K562 (cell line): ENCODE measurements around the gene SH3BGRL3. TPM values are rescaled to one million over a fixed set of nuclear protein-coding genes. Genes with fewer than 3 reads are reported as not detected.

Experiments used
- CBX5 ChIP-seq: IDR thresholded peaks from 2 replicates; pipeline ENCODE4 v1.6.1; 2014; ENCODE audit warnings: low read depth, borderline replicate concordance
- HBP1 ChIP-seq: fragments of 450-650 bp; formaldehyde crosslinking; IDR thresholded peaks from 2 replicates; pipeline ENCODE4 v1.4.0; 2022; ENCODE audit warnings: missing genetic modification characterization
- JUND ChIP-seq, 2 experiments: IDR thresholded peaks; 2 replicates in 1 of 2; 3 replicates in 1 of 2; pipeline ENCODE4 v1.6.1; 2011; ENCODE audit warnings: borderline replicate concordance in 2 of 2, low read depth in 2 of 2, low read length in 2 of 2, improper control_type of control experiment in 1 of 2, missing biosample characterization in 1 of 2, missing genetic modification characterization in 1 of 2, missing genetic modification reagents in 1 of 2
- KLF10 ChIP-seq: fragments of 250-450 bp; sonication (Bioruptor Pico); IDR thresholded peaks from 2 replicates; pipeline ENCODE4 v1.6.1; 2021; ENCODE audit warnings: matching md5 sums
- MLLT1 ChIP-seq, 2 experiments: fragments of 450-650 bp; IDR thresholded peaks; 2 replicates each; pipeline ENCODE4 v1.6.1; 2016
- RBM25 ChIP-seq: fragments of 200-400 bp; formaldehyde crosslinking; IDR thresholded peaks from 2 replicates; pipeline ENCODE4 v1.6.1; 2018; ENCODE audit warnings: low read length, low read depth, moderate library complexity; ENCODE audit not compliant: severe bottlenecking
- SNIP1 ChIP-seq: fragments of 450-650 bp; IDR thresholded peaks from 2 replicates; pipeline ENCODE4 v1.7.1; 2017; ENCODE audit warnings: low read depth, mild to moderate bottlenecking
- SRSF1 ChIP-seq: fragments of 200-400 bp; formaldehyde crosslinking; IDR thresholded peaks from 2 replicates; pipeline ENCODE4 v1.6.1; 2017; ENCODE audit warnings: mild to moderate bottlenecking, low read depth, low read length, moderate library complexity
- SRSF7 ChIP-seq: fragments of 200-400 bp; formaldehyde crosslinking; optimal IDR thresholded peaks from 2 replicates; pipeline ENCODE3; 2017; ENCODE audit warnings: mild to moderate bottlenecking, low read depth, low read length
- ZNF217 ChIP-seq: sonication (generic); formaldehyde crosslinking; IDR thresholded peaks from 2 replicates; pipeline ENCODE4 v1.8.0; 2022; ENCODE audit warnings: mild to moderate bottlenecking, missing genetic modification reagents
- ZNF354B ChIP-seq: fragments of 250-450 bp; sonication (Bioruptor Pico); IDR thresholded peaks from 2 replicates; pipeline ENCODE4 v1.4.0; 2020
- ZNF395 ChIP-seq: fragments of 200-800 bp; sonication (Bioruptor generic); IDR thresholded peaks from 2 replicates; pipeline ENCODE4 v1.6.1; 2017; ENCODE audit warnings: missing genetic modification characterization, missing compliant biosample characterization
- polyA plus RNA-seq, 8 experiments: library from polyadenylated mRNA; depleted of rRNA in 4 of 8; stranded (reverse) in 5 of 8; unstranded in 3 of 8; fragments of >200 nt; fragmentation: Nextera tagmentation in 2 of 8; fragmentation: Illumina TruSeq in 1 of 8; extraction: Ambion mirVana in 2 of 8; extraction: Trizol in 1 of 8; gene quantifications; 2 replicates each; pipeline versions ENCODE4 v1.2.1 to v1.2.3, GENCODE V29; 2011 to 2014; ENCODE audit warnings: inconsistent platforms in 1 of 8, missing spikeins in 1 of 8
- total RNA-seq, 7 experiments: library from RNA; depleted of rRNA in 6 of 7; stranded (reverse); fragments of >200 nt in 6 of 7; fragmentation: Illumina TruSeq in 2 of 7; extraction: Trizol in 2 of 7; gene quantifications; 2 replicates each; pipeline versions ENCODE4 v1.2.1 to v1.2.3, GENCODE V29; 2011 to 2021; ENCODE audit warnings: low replicate concordance in 1 of 7
- TF ChIP-seq, protein P1 (sequence below), 2 experiments: fragments of 250-450 bp in 1 of 2; fragments of 450-650 bp in 1 of 2; sonication (Bioruptor Pico) in 1 of 2; IDR thresholded peaks; 2 replicates each; pipeline versions ENCODE4 v1.6.1 to v1.8.0; 2016 to 2021; ENCODE audit warnings: mild to moderate bottlenecking in 2 of 2, moderate library complexity in 2 of 2, missing compliant biosample characterization in 1 of 2, missing genetic modification characterization in 1 of 2
- TF ChIP-seq, protein P2 (sequence below): sonication (generic); formaldehyde crosslinking; IDR thresholded peaks from 2 replicates; pipeline ENCODE4 v1.5.0; 2020; ENCODE audit warnings: missing genetic modification reagents
- TF ChIP-seq, protein P3 (sequence below), 2 experiments: fragments of 200-800 bp in 1 of 2; sonication (Bioruptor generic) in 1 of 2; sonication (generic) in 1 of 2; formaldehyde crosslinking in 1 of 2; IDR thresholded peaks in 1 of 2; conservative IDR thresholded peaks in 1 of 2; 2 replicates each; pipeline versions ENCODE4 v1.5.0 to v1.6.1; 2016 to 2020; ENCODE audit warnings: missing compliant biosample characterization in 1 of 2, missing genetic modification characterization in 1 of 2, missing genetic modification reagents in 1 of 2

Gene SH3BGRL3
- total and polyA plus RNA-seq, 9 of the 15 experiments (the other 6 are each of a cell fraction or from before 2014, with no cell fraction given) = 30.3 to 140 (median 54.2) TPM

GRCh38 chr1:26284597-26285347, 4.9 kb downstream of the SH3BGRL3 start (continued):
- TF ChIP-seq JUND (IDR thresholded peaks at IDR 0.05; ENCODE audit: borderline replicate concordance, low read depth, low read length) (peak; percentile 100), JUND (tag; IDR thresholded peaks at IDR 0.05; ENCODE audit: borderline replicate concordance, low read depth, low read length) (peak; percentile 99), KLF10 (CRISPR knock-in tag) (0 out of 2 replicates have a peak, but pooled peaks have one; percentile 49), CBX5 (peak; percentile 59; the same call in 1 of the 2 replicates), MLLT1 (IDR thresholded peaks at IDR 0.05) (peak; percentile 22 to 79; a peak in 2 of 4 replicates), HBP1 (CRISPR knock-in tag) (peak; percentile 51; the same call in 1 of the 2 replicates), SRSF7 (no peak), SRSF1 (no peak), ZNF395 (CRISPR knock-in tag) (peak; percentile 91), ZNF354B (CRISPR knock-in tag) (no peak), SNIP1 (no peak), RBM25 (no peak), ZNF217 (CRISPR knock-in tag) (no peak)
- TF ChIP-seq, protein P1, sequence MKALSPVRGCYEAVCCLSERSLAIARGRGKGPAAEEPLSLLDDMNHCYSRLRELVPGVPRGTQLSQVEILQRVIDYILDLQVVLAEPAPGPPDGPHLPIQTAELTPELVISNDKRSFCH (CRISPR knock-in tag; IDR thresholded peaks at IDR 0.05) = no peak
- TF ChIP-seq, protein P1 (tag; IDR thresholded peaks at IDR 0.05) = peak; percentile 89
- TF ChIP-seq, protein P2, sequence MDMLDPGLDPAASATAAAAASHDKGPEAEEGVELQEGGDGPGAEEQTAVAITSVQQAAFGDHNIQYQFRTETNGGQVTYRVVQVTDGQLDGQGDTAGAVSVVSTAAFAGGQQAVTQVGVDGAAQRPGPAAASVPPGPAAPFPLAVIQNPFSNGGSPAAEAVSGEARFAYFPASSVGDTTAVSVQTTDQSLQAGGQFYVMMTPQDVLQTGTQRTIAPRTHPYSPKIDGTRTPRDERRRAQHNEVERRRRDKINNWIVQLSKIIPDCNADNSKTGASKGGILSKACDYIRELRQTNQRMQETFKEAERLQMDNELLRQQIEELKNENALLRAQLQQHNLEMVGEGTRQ (CRISPR knock-in tag) = no peak
- TF ChIP-seq, protein P3, sequence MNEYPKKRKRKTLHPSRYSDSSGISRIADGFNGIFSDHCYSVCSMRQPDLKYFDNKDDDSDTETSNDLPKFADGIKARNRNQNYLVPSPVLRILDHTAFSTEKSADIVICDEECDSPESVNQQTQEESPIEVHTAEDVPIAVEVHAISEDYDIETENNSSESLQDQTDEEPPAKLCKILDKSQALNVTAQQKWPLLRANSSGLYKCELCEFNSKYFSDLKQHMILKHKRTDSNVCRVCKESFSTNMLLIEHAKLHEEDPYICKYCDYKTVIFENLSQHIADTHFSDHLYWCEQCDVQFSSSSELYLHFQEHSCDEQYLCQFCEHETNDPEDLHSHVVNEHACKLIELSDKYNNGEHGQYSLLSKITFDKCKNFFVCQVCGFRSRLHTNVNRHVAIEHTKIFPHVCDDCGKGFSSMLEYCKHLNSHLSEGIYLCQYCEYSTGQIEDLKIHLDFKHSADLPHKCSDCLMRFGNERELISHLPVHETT (CRISPR knock-in tag; conservative IDR thresholded peaks at IDR 0.05 in 1 of 2, IDR thresholded peaks at IDR 0.05 in 1 of 2) = peak in 1 of 2 experiments; percentile 87; a peak in 2 of 4 replicates
